Nephron progenitor cell (in vitro differentiated cells): Measurements from ENCODE around the gene TMEM109.

ENCODE experiments used
- DNase-seq: peaks from one replicate; pipeline ENCODE4 v3.0.0; 2021
- H3K27ac Mint-ChIP-seq: 2 replicates; pipeline ENCODE4 v1.8.0; 2021; ENCODE audit warnings: mild to moderate bottlenecking, moderate library complexity, mixed read lengths
- H3K27me3 Mint-ChIP-seq: 2 replicates; pipeline ENCODE4 v1.8.0; 2021; ENCODE audit warnings: mild to moderate bottlenecking, low read depth, mixed read lengths; ENCODE audit not compliant: poor library complexity
- H3K36me3 Mint-ChIP-seq: 2 replicates; pipeline ENCODE4 v1.8.0; 2021; ENCODE audit warnings: low read depth, mixed read lengths
- H3K4me1 Mint-ChIP-seq: 2 replicates; pipeline ENCODE4 v1.8.0; 2021; ENCODE audit warnings: mixed read lengths
- H3K4me3 Mint-ChIP-seq: 2 replicates; pipeline ENCODE4 v1.8.0; 2021; ENCODE audit warnings: mild to moderate bottlenecking, moderate library complexity, mixed read lengths
- H3K9me3 Mint-ChIP-seq: 2 replicates; pipeline ENCODE4 v1.8.0; 2021; ENCODE audit warnings: mild to moderate bottlenecking, moderate library complexity, mixed read lengths
- CTCF ChIP-seq: fragments of 200-600 bp; sonication (generic); IDR thresholded peaks from 2 replicates; pipeline ENCODE4 v1.5.0; 2021; ENCODE audit warnings: antibody characterized with exemption

TMEM109 gene

DNA sequence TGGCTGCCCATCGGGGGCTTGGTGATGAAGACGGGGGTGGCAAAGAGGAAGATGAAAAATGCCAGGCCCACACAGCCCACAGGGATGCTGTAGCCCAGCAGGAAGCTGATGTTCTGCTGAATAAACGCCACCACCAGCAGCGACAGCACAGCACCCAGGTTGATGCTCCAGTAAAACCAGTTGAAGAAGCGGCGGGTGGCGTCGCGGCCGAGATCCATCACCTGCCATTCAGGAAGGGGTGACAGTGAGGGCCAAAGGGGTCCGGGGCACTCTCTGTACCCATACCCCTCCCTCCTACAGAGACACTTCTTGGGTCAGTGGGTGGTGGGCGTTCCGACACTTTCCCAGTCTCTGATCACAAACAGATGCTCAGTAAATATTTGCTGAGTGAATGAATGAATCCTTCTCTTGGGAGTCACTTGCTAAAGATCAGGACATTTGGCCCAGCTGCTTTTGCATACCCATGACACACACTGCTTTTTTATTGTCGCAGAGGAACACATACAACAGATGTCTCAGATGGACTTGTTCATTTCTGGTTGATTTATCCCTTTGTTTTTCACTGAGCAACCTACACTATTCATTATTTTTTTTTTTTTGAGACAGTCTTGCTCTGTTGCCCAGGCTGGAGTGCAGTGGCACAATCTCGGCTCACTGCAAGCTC is 32.8 kb downstream of the TMEM109 start:
- Mint-ChIP-seq H3K36me3 (no peaks in the 10 kb centered on the region), H3K27me3 (peaks cover 40% of the 10 kb centered on the region), H3K4me3 (no peak overlapping the region), H3K27ac (no peak overlapping the region), H3K9me3 (no peaks in the 10 kb centered on the region), H3K4me1 (peaks cover 62% of the 10 kb centered on the region)
- DNase-seq = no peak
- TF ChIP-seq CTCF = no peak

DNA sequence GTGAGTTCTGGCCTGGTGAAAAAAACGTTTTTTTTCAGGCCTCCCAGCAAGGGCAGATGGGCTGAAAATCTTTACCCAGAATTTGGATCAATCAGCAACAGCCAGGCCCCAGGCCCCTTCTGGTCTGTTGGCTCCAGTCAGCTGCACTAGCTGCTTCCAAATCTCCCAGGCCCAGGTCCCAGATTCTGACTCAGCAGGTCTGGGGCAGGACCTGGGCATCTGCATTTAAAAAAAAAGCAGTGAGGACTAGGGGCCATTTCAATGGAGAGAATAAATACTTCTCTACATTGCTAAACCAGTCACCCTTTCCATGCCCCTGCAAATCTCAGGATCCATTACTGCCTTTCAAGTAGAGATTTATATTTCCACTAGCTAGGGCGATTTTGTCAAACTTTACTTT is 33.7 kb downstream of the TMEM109 start:
- TF ChIP-seq CTCF = no peak
- H3K27me3 Mint-ChIP-seq = peaks cover 47% of the 10 kb centered on the region
- no peak for DNase-seq
- H3K4me3 Mint-ChIP-seq = no peak overlapping the region
- no peak overlapping the region for H3K27ac Mint-ChIP-seq
- peaks cover 66% of the 10 kb centered on the region for H3K4me1 Mint-ChIP-seq
- H3K9me3 Mint-ChIP-seq = no peaks in the 10 kb centered on the region
- H3K36me3 Mint-ChIP-seq = no peaks in the 10 kb centered on the region

GRCh38 chr11:60948250-60948649 is 34.3 kb downstream of the TMEM109 start:
- Mint-ChIP-seq H3K36me3 (no peaks in the 10 kb centered on the region), H3K27me3 (peaks cover 52% of the 10 kb centered on the region), H3K4me1 (peaks cover 66% of the 10 kb centered on the region), H3K4me3 (peak overlapping the region; percentile 18), H3K9me3 (no peaks in the 10 kb centered on the region), H3K27ac (no peak overlapping the region)
- no peak for DNase-seq
- TF ChIP-seq CTCF = no peak

DNA sequence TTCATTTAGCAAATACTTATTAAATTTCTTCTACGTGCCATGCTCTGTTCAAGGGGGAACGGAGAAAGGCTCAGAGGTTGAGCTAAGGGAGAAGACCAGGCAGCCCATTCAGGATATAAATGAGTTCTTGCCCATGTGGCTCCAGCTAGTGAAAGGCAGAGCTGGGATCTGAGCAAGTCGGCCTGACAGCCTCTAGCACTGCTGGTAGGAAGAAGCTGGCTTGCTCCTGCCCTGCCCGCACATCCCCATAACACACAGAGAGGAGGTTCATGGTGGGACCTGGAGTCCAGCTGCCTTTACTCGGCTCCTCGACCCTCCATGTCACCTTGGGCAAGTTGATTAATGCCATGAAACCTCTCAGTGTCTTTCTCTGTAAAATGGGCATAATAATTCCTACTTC is 36.1 kb downstream of the TMEM109 start:
- no peak for DNase-seq
- peak overlapping the region; percentile 54 for H3K27ac Mint-ChIP-seq
- H3K9me3 Mint-ChIP-seq = no peaks in the 10 kb centered on the region
- H3K4me3 Mint-ChIP-seq = peak overlapping the region; percentile 74
- no peaks in the 10 kb centered on the region for H3K36me3 Mint-ChIP-seq
- TF ChIP-seq CTCF = no peak
- peaks cover 69% of the 10 kb centered on the region for H3K4me1 Mint-ChIP-seq
- peaks cover 56% of the 10 kb centered on the region for H3K27me3 Mint-ChIP-seq

- DNase-seq = peak; percentile 60
- peaks cover 59% of the 10 kb centered on the region for H3K27me3 Mint-ChIP-seq
- no peak for TF ChIP-seq CTCF
- peak overlapping the region; percentile 74 for H3K4me3 Mint-ChIP-seq
- no peaks in the 10 kb centered on the region for H3K9me3 Mint-ChIP-seq
- H3K27ac Mint-ChIP-seq = no peak overlapping the region
- peaks cover 66% of the 10 kb centered on the region for H3K4me1 Mint-ChIP-seq
- H3K36me3 Mint-ChIP-seq = no peaks in the 10 kb centered on the region
These were observed 37.1 kb downstream of the TMEM109 start for GRCh38 chr11:60950933-60951605.

GRCh38 chr11:60951606-60951903 is 37.6 kb downstream of the TMEM109 start:
- no peak for TF ChIP-seq CTCF
- no peaks in the 10 kb centered on the region for H3K36me3 Mint-ChIP-seq
- DNase-seq = no peak
- no peaks in the 10 kb centered on the region for H3K9me3 Mint-ChIP-seq
- peaks cover 61% of the 10 kb centered on the region for H3K27me3 Mint-ChIP-seq
- H3K4me3 Mint-ChIP-seq = peak overlapping the region; percentile 68
- peaks cover 61% of the 10 kb centered on the region for H3K4me1 Mint-ChIP-seq
- no peak overlapping the region for H3K27ac Mint-ChIP-seq
